ENCODE results near the gene CAMK2G.

DNA sequence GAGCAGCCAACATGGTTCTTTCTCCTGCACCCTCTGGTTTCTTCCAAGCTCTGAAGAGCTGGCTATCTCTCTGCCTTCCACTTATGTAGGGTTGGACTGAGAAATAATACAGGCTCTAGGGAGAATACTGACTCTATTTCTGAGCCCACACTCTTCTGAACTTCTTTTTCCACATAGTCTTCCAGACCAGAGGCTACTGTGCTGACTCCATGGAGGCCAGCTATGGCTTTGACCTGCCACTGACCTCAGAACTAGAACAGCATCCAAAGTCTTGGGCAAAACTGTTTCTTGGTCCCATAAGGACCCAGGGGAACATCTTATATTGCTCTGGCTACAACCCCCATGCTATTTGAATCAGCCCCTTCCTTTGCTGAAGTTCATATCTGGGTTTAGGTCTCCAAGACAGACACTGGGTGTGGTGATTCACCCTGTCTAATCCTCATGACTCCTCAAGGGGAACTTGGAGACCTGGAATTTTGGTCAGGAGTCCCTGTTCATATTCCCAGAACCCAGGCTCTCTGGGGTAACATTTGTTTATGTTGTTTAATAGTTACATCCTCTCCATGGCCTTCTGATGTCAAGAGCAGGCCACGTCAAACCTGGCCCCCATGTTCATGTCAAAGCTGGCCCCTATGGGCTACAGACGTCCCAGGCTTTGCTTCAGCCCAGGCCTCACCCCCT is 24.5 kb upstream of the CAMK2G start:
- no peak for TF ChIP-seq POLR2A (IDR thresholded peaks at IDR 0.05)
- TF ChIP-seq, protein P1, sequence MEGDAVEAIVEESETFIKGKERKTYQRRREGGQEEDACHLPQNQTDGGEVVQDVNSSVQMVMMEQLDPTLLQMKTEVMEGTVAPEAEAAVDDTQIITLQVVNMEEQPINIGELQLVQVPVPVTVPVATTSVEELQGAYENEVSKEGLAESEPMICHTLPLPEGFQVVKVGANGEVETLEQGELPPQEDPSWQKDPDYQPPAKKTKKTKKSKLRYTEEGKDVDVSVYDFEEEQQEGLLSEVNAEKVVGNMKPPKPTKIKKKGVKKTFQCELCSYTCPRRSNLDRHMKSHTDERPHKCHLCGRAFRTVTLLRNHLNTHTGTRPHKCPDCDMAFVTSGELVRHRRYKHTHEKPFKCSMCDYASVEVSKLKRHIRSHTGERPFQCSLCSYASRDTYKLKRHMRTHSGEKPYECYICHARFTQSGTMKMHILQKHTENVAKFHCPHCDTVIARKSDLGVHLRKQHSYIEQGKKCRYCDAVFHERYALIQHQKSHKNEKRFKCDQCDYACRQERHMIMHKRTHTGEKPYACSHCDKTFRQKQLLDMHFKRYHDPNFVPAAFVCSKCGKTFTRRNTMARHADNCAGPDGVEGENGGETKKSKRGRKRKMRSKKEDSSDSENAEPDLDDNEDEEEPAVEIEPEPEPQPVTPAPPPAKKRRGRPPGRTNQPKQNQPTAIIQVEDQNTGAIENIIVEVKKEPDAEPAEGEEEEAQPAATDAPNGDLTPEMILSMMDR (IDR thresholded peaks at IDR 0.05): no peak
- TF ChIP-seq EP300 (IDR thresholded peaks at IDR 0.05): no peak
